ENCODE measurements around the gene LMO1.

Gene LMO1

DNA sequence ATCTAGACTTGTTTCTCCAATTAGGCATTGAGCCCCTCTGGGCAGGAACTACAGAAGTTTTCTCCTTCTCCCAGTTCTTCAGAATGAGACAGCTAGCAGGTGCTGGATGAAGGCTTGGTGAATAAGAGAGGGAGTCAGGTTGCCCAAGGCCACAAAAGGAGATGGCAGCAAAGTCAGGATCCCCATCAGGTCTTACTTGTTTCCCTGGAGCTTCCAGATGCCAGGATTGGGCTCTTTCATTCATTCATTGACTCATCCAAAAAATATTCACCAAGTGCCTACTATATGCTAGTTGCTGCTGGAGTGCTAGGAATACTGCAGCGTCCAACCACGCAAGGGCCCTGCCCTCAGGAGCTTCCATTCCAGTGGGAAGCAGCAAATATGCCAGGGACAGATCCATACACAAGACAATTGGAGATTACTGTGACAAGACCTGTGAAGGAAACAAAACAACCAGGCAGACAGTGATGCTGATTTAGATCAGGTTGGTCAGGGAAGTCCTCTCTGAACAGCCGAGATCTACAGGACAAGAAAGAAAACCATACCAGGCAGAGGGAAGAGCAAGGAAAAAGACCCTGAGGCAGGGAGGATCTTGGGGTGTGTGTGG, 24.6 kb upstream of the LMO1 start:
- DNase-seq, result no peak

DNA sequence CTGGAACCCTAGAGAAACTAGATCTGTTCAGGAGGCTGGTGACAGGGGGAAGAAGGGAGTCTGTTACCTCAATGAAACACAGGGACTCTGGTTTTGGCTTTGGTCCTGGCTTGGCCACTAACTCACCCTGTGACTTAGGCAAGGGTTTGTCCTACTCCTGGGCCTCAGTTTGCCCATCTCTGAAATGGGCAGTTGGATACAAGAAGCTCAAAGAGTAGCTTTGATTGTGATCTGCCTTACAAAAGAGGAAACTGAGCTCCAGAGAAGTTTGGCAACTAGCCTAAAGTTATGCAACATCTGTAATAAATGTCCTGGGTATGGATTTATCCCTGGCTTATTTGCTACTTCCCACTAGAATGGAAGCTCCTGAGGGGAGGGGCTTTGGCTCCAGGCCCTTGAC, 24.0 kb upstream of the LMO1 start:
- no peak for DNase-seq

GRCh38 chr11:8287297-8287696, 23.6 kb upstream of the LMO1 start:
- no peak for DNase-seq

DNA sequence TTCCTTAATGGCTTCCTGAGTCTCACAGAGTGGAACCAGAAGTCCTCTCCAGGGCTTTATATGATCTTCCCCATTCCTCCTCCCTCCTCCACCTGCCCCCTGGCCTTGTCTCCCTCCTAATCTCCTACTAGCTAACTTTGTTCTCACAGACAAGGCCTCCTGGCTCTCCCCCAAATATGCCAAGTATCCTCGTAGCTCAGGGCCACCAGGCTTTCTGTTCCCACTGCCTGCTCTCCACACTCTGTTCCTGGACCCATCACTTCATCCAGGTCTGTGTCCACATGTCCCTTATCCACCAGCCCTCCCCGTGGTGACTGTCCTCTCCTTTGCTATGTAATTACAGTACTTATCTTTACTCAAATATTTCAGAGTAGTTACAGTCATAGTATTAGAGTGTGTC, 23.2 kb upstream of the LMO1 start:
- no peak for DNase-seq

GRCh38 chr11:8285796-8286195, 22.1 kb upstream of the LMO1 start:
- no peak for DNase-seq

- DNase-seq, result no peak
These were observed 21.6 kb upstream of the LMO1 start for GRCh38 chr11:8285228-8285627.

DNA sequence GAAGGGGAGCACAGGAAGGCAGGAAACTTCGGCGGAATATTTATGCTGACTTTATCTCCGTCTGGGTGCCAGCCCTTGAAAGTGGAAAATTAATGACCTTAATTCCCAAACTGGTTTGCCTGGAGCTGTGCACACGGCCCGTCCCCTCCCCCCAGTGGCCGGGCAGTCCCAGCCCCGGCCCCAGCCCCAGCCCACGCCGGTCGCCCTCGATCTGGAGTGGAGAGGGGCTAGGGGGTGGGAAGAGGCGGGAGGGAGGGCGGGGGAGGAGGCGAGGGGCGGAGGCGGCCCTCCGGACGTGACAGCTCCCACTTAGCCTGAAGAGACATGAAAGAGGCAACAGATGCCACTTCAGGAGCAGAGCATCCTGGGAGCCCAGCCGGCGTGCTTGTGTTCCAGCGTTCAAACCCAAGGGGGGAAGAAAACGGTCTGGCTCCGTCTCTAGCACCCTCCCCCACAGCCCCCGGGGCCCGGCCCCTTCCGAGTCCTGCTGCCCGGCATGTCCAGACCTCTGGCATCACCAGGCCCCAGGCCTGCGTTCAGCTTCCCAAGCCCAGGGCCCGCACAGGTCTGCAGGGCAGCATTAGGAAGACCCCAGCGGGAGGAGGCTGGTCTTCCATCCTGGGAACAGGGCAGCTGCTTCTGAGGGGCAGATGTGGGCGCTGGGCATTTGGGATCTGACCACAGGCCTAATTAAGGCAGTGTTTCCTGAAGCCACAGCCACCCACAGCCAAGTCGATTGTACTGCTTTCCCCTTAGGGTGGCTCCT, 20.0 kb upstream of the LMO1 start:
- DNase-seq, result peak; percentile 26

DNA sequence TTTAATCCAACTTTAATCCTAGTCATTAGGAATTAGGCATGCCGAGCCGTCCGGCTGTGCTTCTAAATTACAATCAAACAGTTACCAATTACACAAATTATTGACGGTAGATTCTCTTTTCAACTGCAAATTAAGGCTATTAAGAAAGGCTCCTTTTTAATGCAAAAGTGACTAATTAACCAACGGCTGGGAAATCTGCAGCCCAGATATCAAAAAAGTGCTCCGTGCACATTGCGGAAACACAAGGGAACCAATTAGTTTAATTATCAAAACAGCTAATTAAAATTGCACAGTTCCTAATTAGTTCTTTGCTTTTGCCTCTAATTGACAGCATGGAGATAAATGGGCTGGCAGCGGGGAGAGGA, 19.4 kb upstream of the LMO1 start:
- DNase-seq, result no peak

DNA sequence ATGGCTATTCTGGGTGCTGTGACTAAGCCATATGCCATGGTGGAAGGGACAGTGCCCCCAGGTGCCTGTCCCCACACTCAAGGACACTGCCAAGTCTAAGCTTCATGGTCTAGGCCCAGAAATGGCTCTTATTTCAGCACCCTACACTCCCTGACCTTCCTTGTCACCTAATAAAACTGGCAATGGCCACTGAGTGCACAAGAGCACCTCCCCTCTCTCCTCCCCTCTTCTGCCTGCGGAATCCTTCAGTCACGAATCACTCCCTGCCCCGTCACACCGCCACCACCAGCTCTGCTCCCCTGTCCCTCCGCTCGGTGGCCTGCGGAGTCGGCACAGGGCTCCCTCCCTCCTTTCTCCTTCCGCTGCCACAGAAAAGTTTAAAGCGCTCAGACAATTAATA, 19.0 kb upstream of the LMO1 start:
- no peak for DNase-seq

- no peak for DNase-seq
These were observed 17.6 kb upstream of the LMO1 start for GRCh38 chr11:8281266-8281665.

GRCh38 chr11:8277691-8278090, 14.0 kb upstream of the LMO1 start:
- no peak for DNase-seq

GRCh38 chr11:8276528-8276927, 12.8 kb upstream of the LMO1 start:
- DNase-seq, result no peak

DNA sequence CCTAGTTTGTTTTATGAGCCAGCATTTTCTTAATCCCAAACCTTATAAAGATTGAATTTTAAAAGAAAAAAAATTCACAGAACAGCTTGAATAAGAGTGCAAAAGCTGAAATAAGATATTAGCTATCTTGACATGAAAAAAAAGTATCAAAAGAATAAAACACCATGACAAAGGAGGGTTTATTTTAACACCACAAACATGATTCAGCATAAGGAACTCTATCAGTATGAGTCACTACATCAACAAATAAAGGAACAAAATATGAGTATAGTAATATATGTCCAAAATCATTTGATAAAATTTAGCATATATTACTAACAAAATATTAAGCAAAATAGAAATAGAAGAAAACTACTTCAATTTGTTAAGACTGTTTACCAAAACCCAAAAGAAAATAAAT, 9.6 kb upstream of the LMO1 start:
- DNase-seq, result no peak

GRCh38 chr11:8271106-8271886, 7.6 kb upstream of the LMO1 start:
- no peak for DNase-seq

DNA sequence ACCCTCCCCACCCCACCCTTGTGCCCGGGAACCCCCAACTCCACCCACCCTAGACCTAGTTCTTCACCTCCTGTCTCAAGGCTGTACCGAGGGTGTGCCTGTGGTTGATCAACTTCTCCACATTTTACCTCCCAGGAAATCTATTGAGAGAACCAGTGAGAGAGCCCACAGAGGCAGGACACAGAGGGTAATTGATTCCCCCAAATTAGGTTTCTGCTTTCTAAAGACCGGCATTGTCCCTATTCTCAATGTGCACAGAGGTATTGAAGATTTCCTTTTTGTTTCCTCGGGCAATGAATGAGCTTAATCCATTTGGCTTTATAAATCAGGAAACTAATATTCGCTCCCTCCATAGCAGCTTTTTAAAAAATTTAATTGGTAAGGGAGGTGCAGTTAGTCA, 6.0 kb upstream of the LMO1 start:
- DNase-seq, result no peak

- no peak for DNase-seq
These were observed 5.1 kb upstream of the LMO1 start for GRCh38 chr11:8268530-8269400.

DNA sequence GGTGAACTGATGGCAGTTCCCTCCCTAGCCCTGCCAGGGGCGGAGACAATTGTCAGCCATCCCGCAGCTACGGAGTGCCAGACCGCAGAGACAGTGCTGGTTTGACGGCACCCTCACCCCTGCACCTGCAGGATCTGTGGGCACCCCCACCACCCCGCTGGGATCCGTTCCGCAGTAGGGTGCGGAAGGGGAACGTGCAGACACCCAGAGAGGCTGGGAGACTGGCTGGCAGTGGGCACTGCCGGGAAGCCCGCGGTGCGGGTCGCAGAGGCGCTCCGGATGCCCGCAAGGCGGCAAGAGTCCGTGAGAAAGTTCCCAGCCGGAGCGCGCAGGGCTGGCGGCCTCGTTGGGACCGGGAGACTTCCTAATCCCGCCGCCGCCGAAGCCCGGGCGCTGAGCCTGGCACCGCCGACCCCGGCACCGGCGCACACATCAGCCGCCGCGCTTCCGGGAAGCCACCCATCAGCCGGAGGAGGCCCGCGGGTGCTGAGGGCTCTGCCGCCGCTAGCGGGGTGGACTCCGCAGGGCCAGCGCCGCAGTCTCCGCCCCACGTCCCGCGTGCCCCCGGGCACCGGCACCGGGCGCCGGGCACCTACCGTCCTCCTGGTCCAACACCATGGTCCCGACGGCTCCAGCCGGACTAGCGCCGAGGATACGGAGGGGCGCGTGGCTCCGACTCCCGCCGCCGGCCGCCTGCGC, 4.3 kb upstream of the LMO1 start:
- no peak for DNase-seq

DNA sequence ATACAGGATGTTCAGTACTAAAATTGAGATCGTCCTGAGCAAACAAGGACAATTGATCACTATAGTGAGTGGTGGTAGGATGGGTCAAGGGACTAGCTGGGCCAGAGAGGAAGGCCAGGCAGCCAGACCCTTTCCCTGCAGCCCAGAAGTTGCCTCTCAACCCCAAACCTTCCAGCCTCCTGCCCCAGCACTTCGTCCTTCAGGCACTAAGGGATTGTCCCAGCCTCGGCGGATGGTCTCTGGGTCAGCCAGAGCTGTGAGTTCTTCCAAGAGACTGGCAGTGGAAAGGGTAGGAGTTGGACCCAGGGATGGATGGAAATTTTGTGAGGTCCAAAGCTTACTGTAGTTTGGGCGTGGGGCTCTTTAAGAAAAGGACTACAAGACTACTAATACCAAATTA, 3.6 kb upstream of the LMO1 start:
- DNase-seq, result no peak

- DNase-seq, result no peak
These were observed 2.9 kb upstream of the LMO1 start for GRCh38 chr11:8266246-8267241.

GRCh38 chr11:8265681-8266241, 2.1 kb upstream of the LMO1 start:
- DNase-seq, result no peak

Measured in NCI-H1417 treated with DMSO at 0.1 percent for 48 hours (cell line).